H1 (cell line): ENCODE measurements around the gene FGD4.

Experiments used
- BACH1 ChIP-seq: IDR thresholded peaks from 2 replicates; pipeline ENCODE4 v1.6.1; 2012; ENCODE audit warnings: low read length, improper control_type of control experiment
- POLR2AphosphoS5 ChIP-seq: IDR thresholded peaks from 2 replicates; pipeline ENCODE4 v1.6.1; 2011; ENCODE audit warnings: low read depth, low read length
- TEAD4 ChIP-seq: IDR thresholded peaks from 2 replicates; pipeline ENCODE4 v1.6.1; 2012; ENCODE audit warnings: low read depth, low read length, inconsistent platforms, mixed read lengths
- YY1 ChIP-seq: IDR thresholded peaks from 2 replicates; pipeline ENCODE4 v1.6.1; 2011; ENCODE audit warnings: low read depth, mild to moderate bottlenecking, low read length
- TF ChIP-seq, protein P1 (sequence below), 3 experiments: IDR thresholded peaks; 1 replicate in 2 of 3; 2 replicates in 1 of 3; pipeline versions ENCODE4 v1.5.1 to v1.6.1; 2011; ENCODE audit warnings: low read length in 3 of 3, mild to moderate bottlenecking in 3 of 3, inconsistent platforms in 2 of 3, low read depth in 1 of 3, moderate library complexity in 1 of 3; ENCODE audit not compliant: insufficient read depth in 1 of 3; ENCODE audit errors: control extremely low read depth in 1 of 3

DNA sequence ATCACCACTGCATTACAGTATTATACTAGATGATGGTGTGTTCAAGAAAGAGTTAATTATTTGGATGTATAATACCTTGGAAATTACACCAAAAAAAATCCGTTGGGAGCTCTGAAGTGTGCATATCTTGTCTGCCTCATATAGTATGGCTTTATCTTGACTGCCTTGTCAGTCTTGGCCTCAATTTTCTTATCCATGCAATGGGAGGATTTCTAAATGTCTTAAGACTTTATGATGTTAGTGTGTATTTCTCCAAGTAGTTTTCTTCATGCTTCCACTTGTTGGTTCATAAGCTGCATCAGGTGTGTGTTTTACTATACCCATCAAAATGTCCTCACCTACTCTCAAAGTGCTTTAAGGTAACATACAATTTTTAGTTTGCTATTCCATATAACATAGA lies 84.6 kb downstream of the FGD4 start:
- TF ChIP-seq, protein P1, sequence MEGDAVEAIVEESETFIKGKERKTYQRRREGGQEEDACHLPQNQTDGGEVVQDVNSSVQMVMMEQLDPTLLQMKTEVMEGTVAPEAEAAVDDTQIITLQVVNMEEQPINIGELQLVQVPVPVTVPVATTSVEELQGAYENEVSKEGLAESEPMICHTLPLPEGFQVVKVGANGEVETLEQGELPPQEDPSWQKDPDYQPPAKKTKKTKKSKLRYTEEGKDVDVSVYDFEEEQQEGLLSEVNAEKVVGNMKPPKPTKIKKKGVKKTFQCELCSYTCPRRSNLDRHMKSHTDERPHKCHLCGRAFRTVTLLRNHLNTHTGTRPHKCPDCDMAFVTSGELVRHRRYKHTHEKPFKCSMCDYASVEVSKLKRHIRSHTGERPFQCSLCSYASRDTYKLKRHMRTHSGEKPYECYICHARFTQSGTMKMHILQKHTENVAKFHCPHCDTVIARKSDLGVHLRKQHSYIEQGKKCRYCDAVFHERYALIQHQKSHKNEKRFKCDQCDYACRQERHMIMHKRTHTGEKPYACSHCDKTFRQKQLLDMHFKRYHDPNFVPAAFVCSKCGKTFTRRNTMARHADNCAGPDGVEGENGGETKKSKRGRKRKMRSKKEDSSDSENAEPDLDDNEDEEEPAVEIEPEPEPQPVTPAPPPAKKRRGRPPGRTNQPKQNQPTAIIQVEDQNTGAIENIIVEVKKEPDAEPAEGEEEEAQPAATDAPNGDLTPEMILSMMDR (IDR thresholded peaks at IDR 0.05; ENCODE audit: control extremely low read depth in 1 of 3, insufficient read depth in 1 of 3, low read depth in 1 of 3, low read length in 3 of 3): no peak
- TF ChIP-seq TEAD4: no peak
- TF ChIP-seq BACH1: no peak
- no peak for TF ChIP-seq YY1
- TF ChIP-seq POLR2AphosphoS5: no peak
